CMK (cell line): Measurements from ENCODE around the gene CTBP1.
"Not testable (repeated sequence)": the region's sequence is repeated elsewhere in the genome, so short reads cannot be mapped to it uniquely, and the experiment has no call there.

Experiments
- DNase-seq: peaks from one replicate; pipeline ENCODE4 v3.0.0-alpha.2; 2010; ENCODE audit warnings: low read depth

Gene CTBP1

GRCh38 chr4:1248245-1249147, at the start of gene CTBP1:
CTBP1 (minus strand) TSS chr4:1249130; CDS start chr4:1241331, 7,799 bp downstream.
- peak; percentile 54 for DNase-seq

- DNase-seq, result no peak
Observed at GRCh38 chr4:1298461-1298860, 49.5 kb upstream of the CTBP1 start.

GRCh38 chr4:1297456-1298325, 48.8 kb upstream of the CTBP1 start:
- DNase-seq, result no peak

- no peak for DNase-seq
Observed at GRCh38 chr4:1297023-1297395, 48.1 kb upstream of the CTBP1 start.

- no peak for DNase-seq
Observed at GRCh38 chr4:1296324-1297022, 47.5 kb upstream of the CTBP1 start.

GRCh38 chr4:1295405-1296055, 46.6 kb upstream of the CTBP1 start:
- no peak for DNase-seq

- DNase-seq, result no peak
Observed at GRCh38 chr4:1294891-1295290, 46.0 kb upstream of the CTBP1 start.

GRCh38 chr4:1294424-1294823, 45.5 kb upstream of the CTBP1 start:
- no peak for DNase-seq

- DNase-seq, result no peak
Observed at GRCh38 chr4:1293991-1294390, 45.1 kb upstream of the CTBP1 start.

- no peak for DNase-seq
Observed at GRCh38 chr4:1293531-1293941, 44.6 kb upstream of the CTBP1 start.

- not testable (repeated sequence) for DNase-seq
Observed at GRCh38 chr4:1292703-1293011, 43.7 kb upstream of the CTBP1 start.

GRCh38 chr4:1291996-1292702, 43.2 kb upstream of the CTBP1 start:
- no peak for DNase-seq

- DNase-seq, result no peak
Observed at GRCh38 chr4:1291091-1291490, 42.2 kb upstream of the CTBP1 start.

GRCh38 chr4:1290165-1290977, 41.4 kb upstream of the CTBP1 start:
- DNase-seq, result no peak

GRCh38 chr4:1289207-1290164, 40.6 kb upstream of the CTBP1 start, which contains the start of gene MAEA:
MAEA (plus strand) TSS chr4:1289891; CDS start chr4:1289914, 23 bp downstream.
- peak; percentile 90 for DNase-seq

GRCh38 chr4:1288786-1289185, 39.9 kb upstream of the CTBP1 start:
- DNase-seq, result no peak

- DNase-seq, result no peak
Observed at GRCh38 chr4:1285790-1286553, 37.0 kb upstream of the CTBP1 start.

- no peak for DNase-seq
Observed at GRCh38 chr4:1285151-1285789, 36.3 kb upstream of the CTBP1 start.
